K562 (cell line): ENCODE data around the gene EPHB6. TPM values are rescaled to one million over a fixed set of nuclear protein-coding genes. Genes with fewer than 3 reads are reported as not detected.

Experiments
- ATAC-seq: fragments of 200-7000 bp; cut with Tn5 transposase; 3 replicates; pipeline ENCODE4 v1.9.1; 2020; ENCODE audit warnings: moderate library complexity
- BruUV-seq: library from RNA; stranded (reverse); fragments of 400-500 nt; replicated peaks from 2 replicates; lab custom pipeline; 2021; lab: Mats Ljungman, UMichigan
- CTCF ChIA-PET: fragments of 300-600 bp; formaldehyde crosslinking; extraction: SDS; loops from one replicate; lab custom pipeline; 2021; ENCODE audit warnings: low intra/inter-chr PET ratio; lab: Yijun Ruan, JAX
- POLR2A ChIA-PET: fragments of 300-600, 350-650 bp; sonication (Branson Sonifier 250); formaldehyde crosslinking; extraction: SDS; loops from one replicate; lab custom pipeline; 2021; ENCODE audit warnings: antibody characterized with exemption, inconsistent platforms; lab: Yijun Ruan, JAX
- DNase-seq, 4 experiments: peaks; one replicate each; pipeline versions ENCODE4 v3.0.0 to v3.0.0-alpha.2; 2011 to 2018; ENCODE audit warnings: low spot score in 3 of 4, mixed read lengths in 3 of 4; ENCODE audit errors: extremely low read depth in 1 of 4
- FAIRE-seq: peaks from 2 replicates; lab custom pipeline; 2011; peaks lifted over from hg19 to GRCh38; lab: Jason Lieb, UNC
- H2AFZ ChIP-seq: 2 replicates; pipeline ENCODE4 v1.6.0; 2011; ENCODE audit warnings: low read depth, low read length, control low read depth, inconsistent platforms
- H3K27ac ChIP-seq: fragments of 200-600 bp; 3 replicates; pipeline ENCODE4 v1.8.0; 2011; ENCODE audit warnings: low read depth, mild to moderate bottlenecking, control low read depth, inconsistent platforms, low read length, moderate library complexity, mixed read lengths; ENCODE audit errors: extremely low read depth
- H3K27me3 ChIP-seq, 2 experiments: fragments of 300-600 bp in 1 of 2; 2 replicates in 1 of 2; 3 replicates in 1 of 2; pipeline versions ENCODE4 v1.6.0 to v1.8.0; 2011; ENCODE audit warnings: inconsistent platforms in 2 of 2, low read length in 2 of 2, mild to moderate bottlenecking in 1 of 2, mixed read lengths in 1 of 2, moderate library complexity in 1 of 2; ENCODE audit not compliant: control insufficient read depth in 2 of 2, insufficient read depth in 2 of 2
- H3K36me3 ChIP-seq: fragments of 300-600 bp; 3 replicates; pipeline ENCODE4 v1.8.0; 2011; ENCODE audit warnings: mild to moderate bottlenecking, low read length, inconsistent platforms; ENCODE audit not compliant: control insufficient read depth, insufficient read depth
- H3K4me1 ChIP-seq, 2 experiments: fragments of 200-600 bp in 1 of 2; replicated peaks in 1 of 2; 2 replicates in 1 of 2; 3 replicates in 1 of 2; pipeline versions ENCODE4 v1.5.1 to v1.8.0; 2011; ENCODE audit warnings: inconsistent platforms in 2 of 2, low read length in 2 of 2, mild to moderate bottlenecking in 1 of 2, mixed read lengths in 1 of 2, moderate library complexity in 1 of 2; ENCODE audit not compliant: control insufficient read depth in 2 of 2, insufficient read depth in 2 of 2
- H3K4me2 ChIP-seq: 2 replicates; pipeline ENCODE4 v1.6.1; 2011; ENCODE audit warnings: low read length, control low read depth, inconsistent platforms, mixed read lengths; ENCODE audit not compliant: insufficient read depth
- H3K4me3 ChIP-seq: fragments of 200-600 bp; sonication (generic), shearing (Covaris generic); 2 replicates; pipeline ENCODE4 v1.5.1; 2016; ENCODE audit warnings: control low read depth, inconsistent platforms
- H3K79me2 ChIP-seq: fragments of 200-600 bp; 3 replicates; pipeline ENCODE4 v1.8.0; 2011; ENCODE audit warnings: low read length, inconsistent platforms; ENCODE audit not compliant: control insufficient read depth, insufficient read depth
- H3K9ac ChIP-seq, 2 experiments: 2 replicates each; pipeline versions ENCODE4 v1.6.0 to v1.6.1; 2011; ENCODE audit warnings: low read depth in 2 of 2, low read length in 2 of 2, control low read depth in 1 of 2, inconsistent platforms in 1 of 2, mild to moderate bottlenecking in 1 of 2, mixed read lengths in 1 of 2; ENCODE audit not compliant: insufficient read depth in 1 of 2
- H3K9me1 ChIP-seq: one replicate; pipeline ENCODE4 v1.6.0; 2011; ENCODE audit warnings: inconsistent platforms, mild to moderate bottlenecking, low read length, moderate library complexity; ENCODE audit not compliant: control insufficient read depth, insufficient read depth
- H3K9me3 ChIP-seq: replicated peaks from 2 replicates; pipeline ENCODE4 v1.5.1; 2011; ENCODE audit warnings: low read depth, low read length, inconsistent platforms; ENCODE audit not compliant: control insufficient read depth, insufficient read depth
- H4K20me1 ChIP-seq: replicated peaks from 2 replicates; pipeline ENCODE4 v1.6.1; 2011; ENCODE audit warnings: low read length, inconsistent platforms, mixed read lengths; ENCODE audit not compliant: control insufficient read depth, insufficient read depth
- CBX1 ChIP-seq: sonication (generic); IDR thresholded peaks from 2 replicates; pipeline ENCODE4 v1.6.1; 2016; ENCODE audit warnings: antibody characterized with exemption, low read depth, mild to moderate bottlenecking
- CLOCK ChIP-seq: fragments of 250-450 bp; sonication (Bioruptor Pico); IDR thresholded peaks from 2 replicates; pipeline ENCODE4 v1.4.0; 2020; ENCODE audit warnings: mild to moderate bottlenecking, moderate library complexity, borderline replicate concordance
- DPF2 ChIP-seq: fragments of 450-650 bp; IDR thresholded peaks from 2 replicates; pipeline ENCODE4 v1.6.1; 2016
- FOS ChIP-seq: IDR thresholded peaks from 3 replicates; pipeline ENCODE4 v1.6.1; 2011; ENCODE audit not compliant: insufficient read length; ENCODE audit errors: extremely low read depth
- HNRNPL ChIP-seq: fragments of 200-400 bp; formaldehyde crosslinking; IDR thresholded peaks from 2 replicates; pipeline ENCODE4 v1.6.1; 2017; ENCODE audit warnings: low read depth, mild to moderate bottlenecking, low read length
- HOXB6 ChIP-seq: fragments of 250-450 bp; sonication (Bioruptor Pico); IDR thresholded peaks from 2 replicates; pipeline ENCODE4 v1.5.1; 2022; ENCODE audit warnings: mild to moderate bottlenecking, borderline replicate concordance
- KDM4B ChIP-seq, 2 experiments: fragments of 450-650 bp in 1 of 2; sonication (generic) in 1 of 2; IDR thresholded peaks; 2 replicates each; pipeline ENCODE4 v1.6.1; 2016 to 2017; ENCODE audit warnings: borderline replicate concordance in 2 of 2, antibody characterized with exemption in 1 of 2, low read depth in 1 of 2, mild to moderate bottlenecking in 1 of 2
- KHSRP ChIP-seq: fragments of 450-650 bp; IDR thresholded peaks from 2 replicates; pipeline ENCODE4 v1.6.1; 2017
- MIER1 ChIP-seq: fragments of 450-650 bp; IDR thresholded peaks from 2 replicates; pipeline ENCODE4 v1.6.1; 2016; ENCODE audit warnings: antibody characterized with exemption, mild to moderate bottlenecking, low read depth
- NCOA1 ChIP-seq: fragments of 450-650 bp; IDR thresholded peaks from 2 replicates; pipeline ENCODE4 v1.6.1; 2016; ENCODE audit warnings: low read depth
- POLR2H ChIP-seq: IDR thresholded peaks from 2 replicates; pipeline ENCODE4 v1.6.1; 2016; ENCODE audit warnings: missing genetic modification characterization, low read depth, mild to moderate bottlenecking, control low read depth, missing compliant biosample characterization, moderate library complexity
- PURB ChIP-seq: sonication (generic); formaldehyde crosslinking; IDR thresholded peaks from 2 replicates; pipeline ENCODE4 v1.9.0; 2021; ENCODE audit warnings: low read depth, mild to moderate bottlenecking, missing genetic modification reagents
- SMARCA5 ChIP-seq: fragments of 450-650 bp; IDR thresholded peaks from 2 replicates; pipeline ENCODE4 v1.6.1; 2016
- SRF ChIP-seq, 2 experiments: fragments of 250-450, 450-650 bp in 1 of 2; sonication (Bioruptor Pico) in 1 of 2; sonication (generic) in 1 of 2; formaldehyde crosslinking; IDR thresholded peaks; 2 replicates each; pipeline versions ENCODE4 v1.5.0 to v1.5.1; 2020 to 2022; ENCODE audit warnings: mild to moderate bottlenecking in 1 of 2, missing genetic modification reagents in 1 of 2
- SRSF9 ChIP-seq: fragments of 200-400 bp; formaldehyde crosslinking; IDR thresholded peaks from 2 replicates; pipeline ENCODE4 v1.6.1; 2017; ENCODE audit warnings: low read depth, low read length, borderline replicate concordance
- STAT5A ChIP-seq: IDR thresholded peaks from 2 replicates; pipeline ENCODE4 v1.6.1; 2012; ENCODE audit warnings: low read length, inconsistent platforms, borderline replicate concordance
- ZHX1 ChIP-seq: fragments of 150-350 bp; conservative IDR thresholded peaks from 2 replicates; pipeline ENCODE4 v1.6.1; 2014; ENCODE audit warnings: low read length
- ZNF12 ChIP-seq: sonication (generic); formaldehyde crosslinking; IDR thresholded peaks from 2 replicates; pipeline ENCODE4 v1.4.0; 2020; ENCODE audit warnings: mild to moderate bottlenecking, missing genetic modification reagents
- ZNF324 ChIP-seq: fragments of 250-450 bp; sonication (Bioruptor Pico); IDR thresholded peaks from 2 replicates; pipeline ENCODE4 v1.4.0; 2020; ENCODE audit warnings: mild to moderate bottlenecking
- ZNF77 ChIP-seq: fragments of 250-450 bp; sonication (Bioruptor Pico); IDR thresholded peaks from 2 replicates; pipeline ENCODE4 v1.5.0; 2020
- ZNF780A ChIP-seq: fragments of 250-450 bp; sonication (Bioruptor Pico); IDR thresholded peaks from 2 replicates; pipeline ENCODE4 v1.5.0; 2021; ENCODE audit warnings: mild to moderate bottlenecking
- WGBS: fragments of 100-300 bp; shearing (Covaris generic); methylation state at CpG from one replicate; pipeline ENCODE4 v1.1.6; 2016; ENCODE audit warnings: low coverage, mixed read lengths; ENCODE audit not compliant: insufficient coverage; ENCODE audit errors: missing lambda C conversion rate; 5-methylcytosine and 5-hydroxymethylcytosine counted together
- in situ Hi-C: fragments of 300-500 bp; cut with MboI; formaldehyde crosslinking; loops from 4 replicates; pipeline ENCODE4 v1.15.0; 2018; ENCODE audit warnings: inconsistent platforms, mixed read lengths
- intact Hi-C: fragments of 100-400 bp; cut with micrococcal nuclease; formaldehyde crosslinking; loops from 2 replicates; pipeline ENCODE4 v1.14.2; 2022
- polyA plus RNA-seq, 8 experiments: library from polyadenylated mRNA; depleted of rRNA in 4 of 8; stranded (reverse) in 5 of 8; unstranded in 3 of 8; fragments of >200 nt; fragmentation: Nextera tagmentation in 2 of 8; fragmentation: Illumina TruSeq in 1 of 8; extraction: Ambion mirVana in 2 of 8; extraction: Trizol in 1 of 8; gene quantifications; 2 replicates each; pipeline versions ENCODE4 v1.2.1 to v1.2.3, GENCODE V29; 2011 to 2014; ENCODE audit warnings: inconsistent platforms in 1 of 8, missing spikeins in 1 of 8
- total RNA-seq, 7 experiments: library from RNA; depleted of rRNA in 6 of 7; stranded (reverse); fragments of >200 nt in 6 of 7; fragmentation: Illumina TruSeq in 2 of 7; extraction: Trizol in 2 of 7; gene quantifications; 2 replicates each; pipeline versions ENCODE4 v1.2.1 to v1.2.3, GENCODE V29; 2011 to 2021; ENCODE audit warnings: low replicate concordance in 1 of 7

EPHB6 gene
- total and polyA plus RNA-seq, 9 of the 15 experiments (the other 6 are each of a cell fraction or from before 2014, with no cell fraction given), result 1.4 to 123 (median 7.6) TPM

GRCh38 chr7:142842251-142842766 lies 12.6 kb upstream of the EPHB6 start:
- no peak for FAIRE-seq
- TF ChIP-seq HOXB6 (CRISPR knock-in tag), result no peak
- TF ChIP-seq PURB, result no peak
- no peak for TF ChIP-seq ZNF324
- TF ChIP-seq SRSF9, result no peak
- no peak for TF ChIP-seq HNRNPL
- no peak for TF ChIP-seq NCOA1
- no peak for TF ChIP-seq KHSRP
- no peak for TF ChIP-seq SMARCA5
- TF ChIP-seq CLOCK, result no peak
- no peak for TF ChIP-seq ZNF77
- TF ChIP-seq ZNF12, result no peak
- no peak for TF ChIP-seq CBX1
- TF ChIP-seq ZHX1, result no peak
- TF ChIP-seq POLR2H (tag), result no peak
- no peak for TF ChIP-seq MIER1
- TF ChIP-seq STAT5A, result no peak
- no peak for TF ChIP-seq KDM4B (IDR thresholded peaks at IDR 0.05; ENCODE audit: borderline replicate concordance in 2 of 2, low read depth in 1 of 2)
- no peak for TF ChIP-seq FOS
- no peak; a peak in 1 of 4 replicates for TF ChIP-seq SRF (CRISPR knock-in tag; IDR thresholded peaks at IDR 0.05)
- peak; percentile 57; the same call in 1 of the 2 replicates for TF ChIP-seq DPF2
- no peak for TF ChIP-seq ZNF780A (CRISPR knock-in tag)

More at GRCh38 chr7:142842251-142842766, 12.6 kb upstream of the EPHB6 start:
- no peaks in the 10 kb centered on the region for H4K20me1 ChIP-seq
- ChIA-PET CTCF (no interaction called here), POLR2A (interaction anchor here (0.6 to 1.0 kb wide), 3 partner anchors 18 to 1057 kb away, joined by 3 read pairs; no protein-coding TSS in a partner anchor)
- intact Hi-C loops (no loop called here), in situ Hi-C loops (no loop called here)
- no peak overlapping the region for H3K4me2 ChIP-seq
- WGBS, result 0% methylated on average over 1 of the region's 1 CpG
- no TSS peak for BruUV-seq
- no peak overlapping the region for H2AFZ ChIP-seq
- H3K9me3 ChIP-seq, result no peaks in the 10 kb centered on the region
- no peaks in the 10 kb centered on the region for H3K79me2 ChIP-seq
- H3K4me3 ChIP-seq, result no peak overlapping the region
- DNase-seq (peak in 2 of 4 experiments; percentile 65 to 67), ATAC-seq (no peak)
- no peak overlapping the region for H3K27ac ChIP-seq
- no peak overlapping the region for H3K9ac ChIP-seq
- no peaks in the 10 kb centered on the region for H3K36me3 ChIP-seq
- H3K27me3 ChIP-seq, result no peaks in the 10 kb centered on the region
- peaks cover 4 to 15% of the 10 kb centered on the region in 2 experiments; a peak in 3 of 5 replicates for H3K4me1 ChIP-seq
- no peaks in the 10 kb centered on the region for H3K9me1 ChIP-seq
